Common myeloid progenitor, CD34-positive (primary cell): ENCODE data around the gene PPP1R12A.

Experiments used
- CTCF ChIA-PET: fragments of 350-600 bp; sonication (Branson Sonifier 250); formaldehyde crosslinking; loops from one replicate; lab custom pipeline; 2021; ENCODE audit warnings: antibody characterized with exemption; lab: Charles Lee
- POLR2A ChIA-PET: fragments of 350-600 bp; sonication (Branson Sonifier 250); formaldehyde crosslinking; loops from one replicate; lab custom pipeline; 2021; ENCODE audit warnings: antibody characterized with exemption; lab: Charles Lee
- DNase-seq, 3 donors: peaks; one replicate each; pipeline versions ENCODE4 v3.0.0 to v3.0.0-alpha.2; 2013
- H3K27ac ChIP-seq, 2 experiments: 1 replicate in 1 of 2; 2 replicates in 1 of 2; pipeline ENCODE4 v1.7.0; 2013; ENCODE audit warnings: inconsistent platforms in 2 of 2, low read length in 2 of 2, mild to moderate bottlenecking in 2 of 2, low read depth in 1 of 2, moderate library complexity in 1 of 2; ENCODE audit not compliant: severe bottlenecking in 2 of 2, insufficient read depth in 1 of 2, poor library complexity in 1 of 2
- H3K27me3 ChIP-seq, 5 experiments: replicated peaks in 2 of 5; 1 replicate in 3 of 5; 2 replicates in 2 of 5; pipeline versions ENCODE4 v1.6.1 to v1.7.0; 2013; ENCODE audit warnings: low read length in 4 of 5, mild to moderate bottlenecking in 2 of 5, moderate library complexity in 2 of 5, inconsistent platforms in 1 of 5; ENCODE audit not compliant: insufficient read depth in 5 of 5, control insufficient read depth in 4 of 5
- H3K36me3 ChIP-seq, 4 experiments: 1 replicate in 2 of 4; 2 replicates in 2 of 4; pipeline versions ENCODE4 v1.6.1 to v1.7.0; 2013; ENCODE audit warnings: low read length in 3 of 4, control low read depth in 1 of 4, mild to moderate bottlenecking in 1 of 4; ENCODE audit not compliant: control insufficient read depth in 4 of 4, insufficient read depth in 4 of 4
- H3K4me1 ChIP-seq, 4 experiments: 1 replicate in 3 of 4; 2 replicates in 1 of 4; pipeline versions ENCODE4 v1.6.1 to v1.7.1; 2013; ENCODE audit warnings: low read length in 3 of 4, mild to moderate bottlenecking in 3 of 4, control low read depth in 1 of 4, inconsistent platforms in 1 of 4, moderate library complexity in 1 of 4; ENCODE audit not compliant: control insufficient read depth in 4 of 4, insufficient read depth in 4 of 4; ENCODE audit errors: control extremely low read depth in 1 of 4
- H3K4me3 ChIP-seq, 7 experiments: 1 replicate in 4 of 7; 2 replicates in 3 of 7; pipeline versions ENCODE4 v1.5.1 to v1.7.0; 2013; ENCODE audit warnings: mild to moderate bottlenecking in 7 of 7, low read length in 6 of 7, moderate library complexity in 6 of 7, inconsistent platforms in 2 of 7, low read depth in 2 of 7, control low read depth in 1 of 7; ENCODE audit not compliant: insufficient read depth in 4 of 7, control insufficient read depth in 1 of 7; ENCODE audit errors: extremely low read depth in 1 of 7
- H3K9me3 ChIP-seq, 5 experiments: 1 replicate in 4 of 5; 2 replicates in 1 of 5; pipeline versions ENCODE4 v1.6.1 to v1.7.1; 2013; ENCODE audit warnings: low read length in 4 of 5, mild to moderate bottlenecking in 2 of 5, inconsistent platforms in 1 of 5, low read depth in 1 of 5, moderate library complexity in 1 of 5; ENCODE audit not compliant: control insufficient read depth in 4 of 5, insufficient read depth in 2 of 5; ENCODE audit errors: control extremely low read depth in 1 of 5
- WGBS: methylation state at CpG from one replicate; pipeline ENCODE4 v1.1.5; 2013; ENCODE audit not compliant: insufficient coverage; 5-methylcytosine and 5-hydroxymethylcytosine counted together

PPP1R12A gene

GRCh38 chr12:79838359-79838758 lies 96.5 kb downstream of the PPP1R12A start:
- no peaks in the 10 kb centered on the region for H3K27me3 ChIP-seq
- H3K9me3 ChIP-seq: peaks cover 4 to 29% (median 8%) of the 10 kb centered on the region in 5 experiments
- H3K27ac ChIP-seq: no peak overlapping the region
- H3K4me1 ChIP-seq: peaks cover 0 to 5% (median 0%) of the 10 kb centered on the region in 4 experiments
- WGBS: 100% methylated on average over 3 of the region's 3 CpGs
- H3K4me3 ChIP-seq: no peak overlapping the region
- peaks cover 10 to 46% (median 28%) of the 10 kb centered on the region in 4 experiments for H3K36me3 ChIP-seq
- ChIA-PET POLR2A (no interaction called here), CTCF (no interaction called here)
- DNase-seq: no peak

GRCh38 chr12:79837575-79837974 lies 97.3 kb downstream of the PPP1R12A start:
- Histone ChIP-seq H3K27ac (no peak overlapping the region), H3K36me3 (peaks cover 10 to 50% (median 26%) of the 10 kb centered on the region in 4 experiments), H3K4me1 (peaks cover 0 to 5% (median 0%) of the 10 kb centered on the region in 4 experiments), H3K9me3 (peaks cover 4 to 29% (median 8%) of the 10 kb centered on the region in 5 experiments), H3K27me3 (no peaks in the 10 kb centered on the region), H3K4me3 (no peak overlapping the region)
- POLR2A ChIA-PET: no interaction called here
- WGBS: 93% methylated on average over 3 of the region's 5 CpGs
- no peak for DNase-seq
- CTCF ChIA-PET: no interaction called here

GRCh38 chr12:79835377-79835843 lies 99.5 kb downstream of the PPP1R12A start:
- no peak for DNase-seq
- Histone ChIP-seq H3K4me3 (no peak overlapping the region), H3K27ac (no peak overlapping the region), H3K4me1 (no peaks in the 10 kb centered on the region), H3K27me3 (no peaks in the 10 kb centered on the region), H3K9me3 (peaks cover 3 to 26% (median 8%) of the 10 kb centered on the region in 5 experiments), H3K36me3 (peaks cover 13 to 57% (median 37%) of the 10 kb centered on the region in 4 experiments)
- ChIA-PET CTCF (interaction anchor here (1.4 to 1.6 kb wide), 2 partner anchors 14 to 27 kb away, joined by 3 to 4 read pairs; no protein-coding TSS in a partner anchor), POLR2A (interaction anchor here (0.6 kb wide), 1 partner anchor 35 kb away, joined by 3 read pairs; no protein-coding TSS in a partner anchor)
- WGBS: 100% methylated on average over 2 of the region's 2 CpGs

- 97% methylated on average over 3 of the region's 3 CpGs for WGBS
- DNase-seq: no peak
- Histone ChIP-seq H3K36me3 (peaks cover 10 to 51% (median 37%) of the 10 kb centered on the region in 4 experiments), H3K27me3 (no peaks in the 10 kb centered on the region), H3K9me3 (peaks cover 0 to 22% (median 8%) of the 10 kb centered on the region in 5 experiments), H3K4me3 (no peak overlapping the region), H3K27ac (no peak overlapping the region), H3K4me1 (no peaks in the 10 kb centered on the region)
- ChIA-PET CTCF (interaction anchor here (1.0 to 1.6 kb wide), 3 partner anchors 8 to 27 kb away, joined by 3 to 4 read pairs (median 3); no protein-coding TSS in a partner anchor), POLR2A (interaction anchor here (0.6 kb wide), 1 partner anchor 36 kb away, joined by 3 read pairs; no protein-coding TSS in a partner anchor)
Measured at GRCh38 chr12:79834712-79835376, 100.1 kb downstream of the PPP1R12A start.

GRCh38 chr12:79830440-79830839 lies 104.5 kb downstream of the PPP1R12A start:
- ChIA-PET POLR2A (no interaction called here), CTCF (no interaction called here)
- H3K27ac ChIP-seq: no peak overlapping the region
- H3K27me3 ChIP-seq: no peaks in the 10 kb centered on the region
- H3K4me3 ChIP-seq: no peak overlapping the region
- H3K36me3 ChIP-seq: peaks cover 14 to 41% (median 22%) of the 10 kb centered on the region in 4 experiments
- WGBS: no CpG with 5 or more reads among the region's 2 CpGs
- H3K4me1 ChIP-seq: no peaks in the 10 kb centered on the region
- DNase-seq: no peak
- no peaks in the 10 kb centered on the region for H3K9me3 ChIP-seq

- no CpG with 5 or more reads among the region's 2 CpGs for WGBS
- H3K27ac ChIP-seq: no peak overlapping the region
- H3K36me3 ChIP-seq: peaks cover 15 to 32% (median 20%) of the 10 kb centered on the region in 4 experiments
- ChIA-PET CTCF (no interaction called here), POLR2A (no interaction called here)
- H3K27me3 ChIP-seq: no peaks in the 10 kb centered on the region
- no peak for DNase-seq
- no peaks in the 10 kb centered on the region for H3K4me1 ChIP-seq
- no peak overlapping the region for H3K4me3 ChIP-seq
- H3K9me3 ChIP-seq: no peaks in the 10 kb centered on the region
Measured at GRCh38 chr12:79828924-79829323, 106.0 kb downstream of the PPP1R12A start.

GRCh38 chr12:79827484-79827883 lies 107.4 kb downstream of the PPP1R12A start:
- POLR2A ChIA-PET: no interaction called here
- H3K9me3 ChIP-seq: no peaks in the 10 kb centered on the region
- no peaks in the 10 kb centered on the region for H3K27me3 ChIP-seq
- H3K36me3 ChIP-seq: peaks cover 15 to 27% (median 21%) of the 10 kb centered on the region in 4 experiments
- CTCF ChIA-PET: no interaction called here
- H3K4me1 ChIP-seq: no peaks in the 10 kb centered on the region
- DNase-seq: no peak
- H3K4me3 ChIP-seq: no peak overlapping the region
- no peak overlapping the region for H3K27ac ChIP-seq
- whole genome bisulfite sequencing: 100% methylated on average over 2 of the region's 3 CpGs
